Measurements from ENCODE around the gene PEAR1.

DNA sequence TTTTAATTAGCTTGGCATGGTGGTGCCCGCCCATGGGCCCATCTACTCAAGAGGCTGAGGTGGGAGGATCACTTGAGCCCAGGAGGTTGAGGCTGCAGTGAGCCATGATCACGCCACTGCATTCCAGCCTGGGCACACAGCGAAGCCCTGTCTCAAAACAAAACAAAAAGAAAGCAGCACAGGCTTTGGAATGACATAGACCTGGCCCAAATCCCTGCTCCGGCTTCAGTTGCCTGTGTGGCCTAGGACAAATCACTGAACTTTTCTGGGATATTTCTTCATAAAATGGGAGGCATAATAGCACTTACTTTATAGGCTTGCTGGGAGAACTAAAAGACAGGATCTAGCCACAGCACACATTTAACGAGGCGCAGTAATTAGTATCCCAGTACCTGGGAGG lies 2.4 kb downstream of the PEAR1 start:
- no peak for TF ChIP-seq SIN3A (IDR thresholded peaks at IDR 0.05; ENCODE audit: borderline replicate concordance, low read depth, low read length)
- no peak for TF ChIP-seq JUND (IDR thresholded peaks at IDR 0.05)
- TF ChIP-seq, protein P1, sequence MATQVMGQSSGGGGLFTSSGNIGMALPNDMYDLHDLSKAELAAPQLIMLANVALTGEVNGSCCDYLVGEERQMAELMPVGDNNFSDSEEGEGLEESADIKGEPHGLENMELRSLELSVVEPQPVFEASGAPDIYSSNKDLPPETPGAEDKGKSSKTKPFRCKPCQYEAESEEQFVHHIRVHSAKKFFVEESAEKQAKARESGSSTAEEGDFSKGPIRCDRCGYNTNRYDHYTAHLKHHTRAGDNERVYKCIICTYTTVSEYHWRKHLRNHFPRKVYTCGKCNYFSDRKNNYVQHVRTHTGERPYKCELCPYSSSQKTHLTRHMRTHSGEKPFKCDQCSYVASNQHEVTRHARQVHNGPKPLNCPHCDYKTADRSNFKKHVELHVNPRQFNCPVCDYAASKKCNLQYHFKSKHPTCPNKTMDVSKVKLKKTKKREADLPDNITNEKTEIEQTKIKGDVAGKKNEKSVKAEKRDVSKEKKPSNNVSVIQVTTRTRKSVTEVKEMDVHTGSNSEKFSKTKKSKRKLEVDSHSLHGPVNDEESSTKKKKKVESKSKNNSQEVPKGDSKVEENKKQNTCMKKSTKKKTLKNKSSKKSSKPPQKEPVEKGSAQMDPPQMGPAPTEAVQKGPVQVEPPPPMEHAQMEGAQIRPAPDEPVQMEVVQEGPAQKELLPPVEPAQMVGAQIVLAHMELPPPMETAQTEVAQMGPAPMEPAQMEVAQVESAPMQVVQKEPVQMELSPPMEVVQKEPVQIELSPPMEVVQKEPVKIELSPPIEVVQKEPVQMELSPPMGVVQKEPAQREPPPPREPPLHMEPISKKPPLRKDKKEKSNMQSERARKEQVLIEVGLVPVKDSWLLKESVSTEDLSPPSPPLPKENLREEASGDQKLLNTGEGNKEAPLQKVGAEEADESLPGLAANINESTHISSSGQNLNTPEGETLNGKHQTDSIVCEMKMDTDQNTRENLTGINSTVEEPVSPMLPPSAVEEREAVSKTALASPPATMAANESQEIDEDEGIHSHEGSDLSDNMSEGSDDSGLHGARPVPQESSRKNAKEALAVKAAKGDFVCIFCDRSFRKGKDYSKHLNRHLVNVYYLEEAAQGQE (IDR thresholded peaks at IDR 0.05; ENCODE audit: low read depth, low read length), result no peak
- no peak for TF ChIP-seq CTCF (IDR thresholded peaks at IDR 0.05)
- no peak for TF ChIP-seq RAD21 (IDR thresholded peaks at IDR 0.05; ENCODE audit: low read length)
- TF ChIP-seq EP300 (IDR thresholded peaks at IDR 0.05; ENCODE audit: borderline replicate concordance in 1 of 2, low read depth in 1 of 2, low read length in 1 of 2), result no peak
- no peak for TF ChIP-seq FOXM1 (IDR thresholded peaks at IDR 0.05; ENCODE audit: low read depth)
- no peak for TF ChIP-seq TAF1 (IDR thresholded peaks at IDR 0.05; ENCODE audit: borderline replicate concordance, low read depth, low read length)
- no peak for TF ChIP-seq MAX (IDR thresholded peaks at IDR 0.05; ENCODE audit: low read depth)
- TF ChIP-seq CHD2 (IDR thresholded peaks at IDR 0.05; ENCODE audit: low read length, partially characterized antibody), result no peak
